Purkinje cell (primary cell): ENCODE results near the gene PRDX5. TPM values are rescaled to one million over a fixed set of nuclear protein-coding genes. Genes with fewer than 3 reads are reported as not detected.

Experiments used
- polyA plus RNA-seq: library from polyadenylated mRNA; unstranded; fragments of >200 nt; fragmentation: Nextera tagmentation; gene quantifications from 2 replicates; pipeline ENCODE4 v1.2.1, GENCODE V29; 2014

Gene PRDX5
- polyA plus RNA-seq: 352 and 367 TPM in 2 replicates

DNA sequence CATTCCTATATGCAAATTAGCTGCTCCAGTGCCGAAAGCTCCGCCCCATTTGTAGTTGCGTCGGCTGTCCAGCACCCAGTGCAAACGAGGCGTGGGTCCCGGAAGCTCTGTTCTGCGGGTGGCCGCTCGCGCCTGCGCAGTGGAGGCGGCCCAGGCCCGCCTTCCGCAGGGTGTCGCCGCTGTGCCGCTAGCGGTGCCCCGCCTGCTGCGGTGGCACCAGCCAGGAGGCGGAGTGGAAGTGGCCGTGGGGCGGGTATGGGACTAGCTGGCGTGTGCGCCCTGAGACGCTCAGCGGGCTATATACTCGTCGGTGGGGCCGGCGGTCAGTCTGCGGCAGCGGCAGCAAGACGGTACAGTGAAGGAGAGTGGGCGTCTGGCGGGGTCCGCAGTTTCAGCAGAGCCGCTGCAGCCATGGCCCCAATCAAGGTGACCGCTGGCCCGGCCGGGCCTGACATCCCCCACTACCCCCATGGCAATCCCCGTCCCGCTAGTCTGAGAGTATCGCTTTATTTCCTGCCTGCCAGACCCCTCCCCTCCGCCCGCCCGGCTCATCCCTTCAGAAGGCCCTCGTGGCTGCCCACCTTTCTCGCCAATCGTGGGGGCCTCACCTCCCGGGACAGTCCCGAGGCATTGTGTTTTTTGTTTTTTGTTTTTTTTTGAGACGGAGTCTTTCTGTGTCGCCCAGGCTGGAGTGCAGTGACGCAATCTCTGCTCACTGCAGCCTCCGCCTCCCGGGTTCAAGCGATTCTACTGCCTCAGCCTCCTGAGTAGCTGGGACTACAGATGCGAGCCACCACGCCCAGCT is at the start of gene PRDX5:
Gene PRDX5, plus strand, starts transcription at position 161 of the 805 bp plus-strand sequence. Its CDS starts 95 bp downstream, at position 256.

DNA sequence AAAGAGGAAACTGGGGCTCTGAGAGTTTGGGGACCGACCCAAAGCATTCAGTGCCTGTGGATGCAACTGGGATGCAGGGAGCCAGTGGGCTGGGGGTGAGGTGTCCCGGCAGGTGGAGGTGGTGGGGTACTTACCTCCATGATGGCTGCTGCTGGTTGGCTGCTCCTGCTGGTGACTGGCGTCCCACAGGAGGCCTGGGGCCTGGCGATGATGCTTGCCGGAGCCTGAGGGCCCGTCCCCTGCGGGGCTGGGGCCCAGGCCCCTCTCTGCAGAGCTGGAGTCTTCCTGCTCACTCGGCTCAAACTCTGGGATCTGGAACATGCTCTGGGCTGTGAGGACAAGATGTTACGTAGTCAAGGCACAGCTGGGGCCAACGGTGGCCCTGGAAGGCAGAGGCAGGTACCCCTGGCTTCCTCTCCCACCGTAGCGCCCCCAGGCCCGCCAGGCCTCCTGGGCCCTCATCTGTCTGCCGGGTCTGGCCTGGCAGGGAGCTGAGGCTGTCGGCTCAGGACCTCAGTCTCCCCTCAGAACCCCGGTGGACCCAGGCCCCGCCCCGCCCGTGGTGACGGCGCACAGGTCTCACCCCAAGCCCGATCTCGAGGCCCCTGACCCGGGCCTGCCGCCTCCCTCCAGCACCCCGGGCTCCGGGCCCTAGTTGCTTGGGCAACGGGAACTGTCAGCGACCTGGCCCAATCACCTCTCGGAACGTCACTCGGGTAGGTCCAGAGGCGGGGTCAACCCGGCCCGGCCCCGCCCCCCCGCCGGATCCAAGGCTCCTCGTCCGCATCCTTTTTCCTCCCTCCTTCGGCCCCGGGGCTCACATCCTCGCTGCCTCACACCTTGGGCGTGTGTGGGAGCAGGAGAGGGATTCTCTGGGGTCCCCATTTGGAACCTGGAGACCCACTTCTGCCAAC is 33.6 kb upstream of the PRDX5 start, which contains the start of gene BAD:
Gene BAD, minus strand, starts transcription at position 618 of the 914 bp plus-strand sequence. Its CDS starts 297 bp downstream, at position 321.

DNA sequence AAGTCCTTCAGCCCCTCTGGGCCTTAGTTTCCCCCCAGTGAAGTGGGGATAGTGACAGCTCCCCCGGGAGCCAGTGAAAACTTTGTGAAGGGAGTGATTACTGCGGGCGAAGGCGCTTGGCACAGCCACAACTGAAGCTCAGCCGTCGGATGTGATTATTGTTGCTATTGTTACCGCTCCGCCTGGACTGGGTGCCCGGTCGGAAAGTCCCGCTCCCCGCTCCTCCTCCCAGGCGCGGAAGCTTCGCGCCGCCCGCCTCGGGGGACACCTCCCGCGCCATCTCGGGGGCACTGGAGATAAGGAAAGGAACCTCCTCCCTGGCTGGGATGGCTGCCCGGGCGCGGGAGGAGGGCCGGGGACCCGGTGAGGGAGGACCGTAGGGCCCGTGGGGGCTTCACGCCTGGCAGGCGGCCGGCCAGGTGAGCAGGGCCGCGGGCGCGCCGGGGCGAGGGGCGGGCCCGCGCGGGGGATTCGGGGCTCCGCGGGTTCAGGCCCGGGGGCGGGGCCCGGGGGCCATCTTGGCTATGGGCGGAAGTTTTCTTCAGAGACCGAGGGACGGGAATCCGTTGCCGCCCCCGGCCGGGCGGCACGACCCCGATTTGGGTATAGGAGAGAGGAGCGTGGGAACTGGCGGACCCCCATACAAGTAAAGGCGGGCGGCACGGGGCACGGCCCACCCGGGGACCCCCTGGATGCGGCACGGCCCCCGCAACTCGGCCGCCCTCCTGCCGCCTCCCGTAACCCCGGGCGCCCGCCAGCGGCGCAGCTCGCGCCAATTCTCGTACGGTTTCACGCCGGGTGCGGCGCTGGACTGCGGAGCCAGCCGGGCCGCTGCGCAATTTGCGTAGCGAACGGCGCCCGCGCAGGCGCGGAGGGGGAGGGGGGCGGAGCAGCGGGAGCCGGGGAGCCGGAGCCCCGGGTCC is 32.7 kb upstream of the PRDX5 start, which contains the start of gene GPR137:
Gene GPR137, plus strand, starts transcription at position 887 of the 923 bp plus-strand sequence. CDS start 677 bp downstream, outside the sequence.

DNA sequence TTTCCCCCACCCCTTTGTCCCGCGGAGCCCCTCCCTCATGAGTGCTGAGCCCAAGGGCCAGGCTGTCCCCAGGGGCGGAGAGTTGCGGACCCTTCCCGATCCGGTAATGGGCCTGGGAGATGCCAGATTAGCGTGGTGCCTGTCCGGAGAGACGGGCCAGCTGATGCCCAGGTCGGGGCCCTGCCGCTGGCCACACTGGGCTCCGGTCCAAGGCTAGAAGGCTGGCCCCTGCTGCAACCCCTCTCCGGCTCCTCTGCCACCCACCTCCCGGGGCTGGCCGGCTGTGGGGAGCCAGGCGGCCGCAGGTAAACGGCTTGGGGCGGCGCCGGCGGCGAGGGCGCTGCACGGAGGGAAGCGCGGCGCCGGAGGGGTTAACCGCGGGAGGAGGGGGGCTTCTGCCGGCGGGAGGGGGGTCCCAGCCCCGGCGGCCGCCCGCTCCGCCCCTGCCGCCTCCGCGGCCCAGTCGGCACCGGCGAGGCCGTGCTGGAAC is 26.6 kb upstream of the PRDX5 start, which contains the start of gene KCNK4:
Gene KCNK4, plus strand, starts transcription at position 41 of the 490 bp plus-strand sequence. CDS start 1,717 bp downstream, outside the sequence.

GRCh38 chr11:64299847-64300648 is 17.9 kb upstream of the PRDX5 start, which contains the start of gene CATSPERZ:
TSS of gene CATSPERZ (plus strand) at chr11:64300358. CDS start at chr11:64300411, 53 bp downstream.

GRCh38 chr11:64305075-64305690 is 12.7 kb upstream of the PRDX5 start, which contains the start of gene ESRRA:
TSS of gene ESRRA (plus strand) at chr11:64305524. CDS start at chr11:64307180, 1,656 bp downstream.

DNA sequence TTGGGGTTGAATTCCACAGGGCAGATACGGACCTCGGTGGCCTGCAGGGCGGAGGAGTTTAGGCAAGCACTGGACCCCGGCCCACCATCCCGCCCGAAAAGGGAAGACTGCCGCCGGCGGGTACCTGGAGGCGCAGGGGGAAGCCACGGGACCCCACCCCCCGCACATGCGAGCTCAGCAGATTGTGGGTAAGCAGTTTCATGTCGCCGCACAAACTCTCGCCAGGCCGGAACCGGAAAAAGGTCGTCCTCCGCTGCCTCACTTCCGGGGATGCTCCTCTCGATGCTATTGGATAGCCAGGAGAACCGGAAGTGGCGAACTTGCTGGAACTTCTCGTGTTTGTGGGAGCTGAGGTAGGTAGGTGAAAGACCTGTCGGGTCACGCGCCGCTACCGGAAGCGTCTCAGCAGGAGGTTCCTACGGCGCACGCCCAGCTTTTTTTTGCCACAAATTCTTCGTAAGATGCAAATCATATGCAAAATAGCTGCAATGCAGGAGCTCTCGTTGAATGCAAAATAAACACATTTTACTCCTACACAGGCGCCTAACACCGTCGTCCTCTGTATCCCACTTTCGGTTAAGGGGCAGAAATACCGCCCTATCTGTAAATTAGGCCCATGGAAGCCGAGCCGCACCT is 478 bp upstream of the PRDX5 start, which contains the start of gene TRMT112:
Gene TRMT112, minus strand, starts transcription at position 235 of the 636 bp plus-strand sequence. Its CDS starts 33 bp downstream, at position 202.

DNA sequence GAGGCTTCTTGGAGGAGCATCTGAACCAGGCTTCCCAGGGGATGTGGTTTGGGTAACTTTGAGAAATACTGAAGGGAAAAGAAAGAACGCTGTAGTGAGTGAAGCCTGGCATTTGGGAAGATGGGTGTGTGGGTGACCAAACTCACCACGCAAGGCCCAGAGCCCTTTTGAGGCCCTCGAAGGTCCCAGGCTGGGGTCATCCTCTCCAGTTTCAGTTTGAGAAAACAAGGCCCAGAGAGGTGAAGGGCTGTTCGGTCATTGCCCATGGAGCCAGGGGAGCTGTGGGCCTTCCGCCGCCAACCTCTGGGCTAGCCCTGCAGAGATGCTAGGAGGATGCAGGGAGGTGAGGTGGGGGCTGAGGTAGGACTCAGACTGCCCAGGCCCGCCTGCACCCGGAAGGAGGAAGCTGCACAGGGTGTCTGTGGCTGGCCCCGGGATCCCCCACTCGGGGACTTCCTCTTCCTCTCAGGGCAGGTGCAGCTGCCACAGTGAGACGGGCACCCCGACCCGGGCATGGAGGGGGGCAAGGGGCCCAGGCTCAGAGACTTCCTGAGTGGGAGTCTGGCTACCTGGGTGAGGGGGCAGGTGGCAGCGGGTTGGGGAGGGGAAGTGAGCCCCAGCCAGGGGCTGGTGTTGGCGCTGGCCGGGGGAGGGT is 22.0 kb downstream of the PRDX5 start, which contains the start of gene CCDC88B:
Gene CCDC88B, plus strand, starts transcription at position 451 of the 655 bp plus-strand sequence. Its CDS starts 63 bp downstream, at position 514.

DNA sequence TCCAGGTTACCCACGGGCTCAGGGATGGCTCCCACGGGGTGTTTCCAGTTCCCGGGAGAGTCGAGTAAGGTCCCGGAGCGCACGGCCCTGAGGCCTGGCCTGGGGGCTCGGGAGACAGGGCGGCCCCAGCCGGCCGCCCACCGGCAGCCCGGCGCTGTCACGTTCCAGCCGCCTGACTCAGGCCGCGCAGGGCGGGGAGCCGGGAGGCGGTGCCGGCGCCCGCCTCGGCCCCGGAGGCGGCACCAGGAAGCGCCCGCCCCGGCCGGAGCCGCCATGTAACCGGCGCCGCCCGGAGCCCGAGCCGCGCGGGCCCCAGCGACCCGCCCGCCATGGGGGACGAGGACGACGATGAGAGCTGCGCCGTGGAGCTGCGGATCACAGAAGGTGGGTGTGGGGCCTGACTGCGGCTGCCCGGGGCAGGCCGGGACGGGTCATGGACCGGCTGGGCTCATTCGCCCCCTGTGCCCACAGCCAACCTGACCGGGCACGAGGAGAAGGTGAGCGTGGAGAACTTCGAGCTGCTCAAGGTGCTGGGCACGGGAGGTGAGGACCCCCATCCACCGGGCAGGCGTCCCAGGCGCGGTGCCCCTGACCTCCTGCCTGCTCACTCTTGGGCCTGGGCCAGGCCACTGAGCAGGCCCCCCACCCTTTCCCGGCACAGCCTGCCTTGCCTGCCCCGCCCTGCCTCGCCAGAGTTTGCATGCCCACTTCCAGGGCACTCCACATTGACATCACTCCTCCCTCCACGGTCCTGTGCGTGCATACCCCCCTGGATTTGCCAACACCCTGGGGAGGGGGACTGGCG is 41.2 kb downstream of the PRDX5 start, which contains the start of gene RPS6KA4:
Gene RPS6KA4, plus strand, starts transcription at position 256 of the 805 bp plus-strand sequence. Its CDS starts 74 bp downstream, at position 330.

Other genes with a start within 250 kb of the PRDX5 start
- gene MACROD1, start 152.0 kb upstream of the PRDX5 start, polyA plus RNA-seq: 1.9 TPM in 1 of 2 replicates, not detected in the other
- 43.6 and 47.9 TPM in 2 replicates for gene STIP1, start 131.9 kb upstream of the PRDX5 start, polyA plus RNA-seq
- not detected in 2 replicates for gene FERMT3, start 111.4 kb upstream of the PRDX5 start, polyA plus RNA-seq
- gene TRPT1, start 91.9 kb upstream of the PRDX5 start, polyA plus RNA-seq: 15.5 and 43.1 TPM in 2 replicates
- 8.7 and 9.8 TPM in 2 replicates for gene NUDT22, start 91.8 kb upstream of the PRDX5 start, polyA plus RNA-seq
- 8.8 and 9.0 TPM in 2 replicates for gene DNAJC4, start 87.6 kb upstream of the PRDX5 start, polyA plus RNA-seq
- gene VEGFB, start 83.5 kb upstream of the PRDX5 start, polyA plus RNA-seq: 9.3 and 11.2 TPM in 2 replicates
- gene FKBP2, start 77.0 kb upstream of the PRDX5 start, polyA plus RNA-seq: 387 and 624 TPM in 2 replicates
- 25.5 and 42.6 TPM in 2 replicates for gene PPP1R14B, start 71.2 kb upstream of the PRDX5 start, polyA plus RNA-seq
- 6.8 and 9.9 TPM in 2 replicates for gene PLCB3, start 66.6 kb upstream of the PRDX5 start, polyA plus RNA-seq
- gene BAD, start 33.5 kb upstream of the PRDX5 start, polyA plus RNA-seq: 9.3 and 18.9 TPM in 2 replicates
- gene GPR137, start 32.3 kb upstream of the PRDX5 start, polyA plus RNA-seq: 4.4 and 8.0 TPM in 2 replicates
- gene KCNK4, start 26.8 kb upstream of the PRDX5 start, polyA plus RNA-seq: 0.17 TPM in 1 of 2 replicates, not detected in the other
- not detected in 2 replicates for gene CATSPERZ, start 17.8 kb upstream of the PRDX5 start, polyA plus RNA-seq
- 2.4 and 7.9 TPM in 2 replicates for gene ESRRA, start 12.6 kb upstream of the PRDX5 start, polyA plus RNA-seq
- 247 and 261 TPM in 2 replicates for gene TRMT112, start 562 bp upstream of the PRDX5 start, polyA plus RNA-seq
- not detected in 2 replicates for gene CCDC88B, start 22.1 kb downstream of the PRDX5 start, polyA plus RNA-seq
- gene RPS6KA4, start 41.0 kb downstream of the PRDX5 start, polyA plus RNA-seq: 0.46 and 0.67 TPM in 2 replicates
- not detected in 2 replicates for gene SLC22A11, start 237.8 kb downstream of the PRDX5 start, polyA plus RNA-seq